Measurements from ENCODE around the gene PEAR1. TPM values are rescaled to one million over a fixed set of nuclear protein-coding genes. Genes with fewer than 3 reads are reported as not detected.

Gene PEAR1
- total RNA-seq, 1 donor from 2014 or later, result 9.9 TPM

- H3K36me3 Mint-ChIP-seq (ENCODE audit: low read depth), result peaks cover 2% of the 10 kb centered on the region
- no peaks in the 10 kb centered on the region for H3K9me3 Mint-ChIP-seq (ENCODE audit: low read depth)
- peaks cover 5% of the 10 kb centered on the region for H3K4me1 Mint-ChIP-seq (ENCODE audit: low read depth)
- TF ChIP-seq, protein P1, sequence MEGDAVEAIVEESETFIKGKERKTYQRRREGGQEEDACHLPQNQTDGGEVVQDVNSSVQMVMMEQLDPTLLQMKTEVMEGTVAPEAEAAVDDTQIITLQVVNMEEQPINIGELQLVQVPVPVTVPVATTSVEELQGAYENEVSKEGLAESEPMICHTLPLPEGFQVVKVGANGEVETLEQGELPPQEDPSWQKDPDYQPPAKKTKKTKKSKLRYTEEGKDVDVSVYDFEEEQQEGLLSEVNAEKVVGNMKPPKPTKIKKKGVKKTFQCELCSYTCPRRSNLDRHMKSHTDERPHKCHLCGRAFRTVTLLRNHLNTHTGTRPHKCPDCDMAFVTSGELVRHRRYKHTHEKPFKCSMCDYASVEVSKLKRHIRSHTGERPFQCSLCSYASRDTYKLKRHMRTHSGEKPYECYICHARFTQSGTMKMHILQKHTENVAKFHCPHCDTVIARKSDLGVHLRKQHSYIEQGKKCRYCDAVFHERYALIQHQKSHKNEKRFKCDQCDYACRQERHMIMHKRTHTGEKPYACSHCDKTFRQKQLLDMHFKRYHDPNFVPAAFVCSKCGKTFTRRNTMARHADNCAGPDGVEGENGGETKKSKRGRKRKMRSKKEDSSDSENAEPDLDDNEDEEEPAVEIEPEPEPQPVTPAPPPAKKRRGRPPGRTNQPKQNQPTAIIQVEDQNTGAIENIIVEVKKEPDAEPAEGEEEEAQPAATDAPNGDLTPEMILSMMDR (IDR thresholded peaks at IDR 0.05), result no peak
- no peak overlapping the region for H3K27ac Mint-ChIP-seq (ENCODE audit: unreplicated experiment)
- DNase-seq (ENCODE audit: low spot score), result no peak
- no peaks in the 10 kb centered on the region for H3K27me3 Mint-ChIP-seq (ENCODE audit: low read depth)
- no peak overlapping the region for H3K4me3 Mint-ChIP-seq (ENCODE audit: unreplicated experiment)
Measured at GRCh38 chr1:156908955-156909354, 15.4 kb downstream of the PEAR1 start.

GRCh38 chr1:156909671-156910070 is 16.2 kb downstream of the PEAR1 start:
- no peak overlapping the region for H3K27ac Mint-ChIP-seq (ENCODE audit: unreplicated experiment)
- TF ChIP-seq, protein P1 (IDR thresholded peaks at IDR 0.05), result no peak
- H3K27me3 Mint-ChIP-seq (ENCODE audit: low read depth), result no peaks in the 10 kb centered on the region
- peaks cover 6% of the 10 kb centered on the region for H3K36me3 Mint-ChIP-seq (ENCODE audit: low read depth)
- peaks cover 5% of the 10 kb centered on the region for H3K4me1 Mint-ChIP-seq (ENCODE audit: low read depth)
- no peak overlapping the region for H3K4me3 Mint-ChIP-seq (ENCODE audit: unreplicated experiment)
- no peaks in the 10 kb centered on the region for H3K9me3 Mint-ChIP-seq (ENCODE audit: low read depth)
- no peak for DNase-seq (ENCODE audit: low spot score)

DNA sequence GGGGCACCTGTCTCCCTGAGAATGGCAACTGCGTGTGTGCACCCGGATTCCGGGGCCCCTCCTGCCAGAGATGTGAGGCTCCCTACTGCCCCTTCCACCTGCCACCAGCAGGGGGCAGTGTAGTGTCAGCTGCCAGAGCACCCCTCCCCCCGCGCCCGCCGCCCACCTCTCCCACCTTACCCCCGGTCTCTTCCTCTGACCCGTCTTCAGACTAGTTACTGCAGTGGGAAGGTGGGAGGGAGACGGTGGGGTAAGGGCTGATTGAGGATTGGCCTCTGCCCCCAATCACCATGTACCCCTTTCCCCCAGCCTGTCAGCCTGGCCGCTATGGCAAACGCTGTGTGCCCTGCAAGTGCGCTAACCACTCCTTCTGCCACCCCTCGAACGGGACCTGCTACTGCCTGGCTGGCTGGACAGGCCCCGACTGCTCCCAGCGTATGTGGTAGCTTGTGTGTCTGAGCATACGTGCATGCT is 16.8 kb downstream of the PEAR1 start:
- TF ChIP-seq, protein P1 (IDR thresholded peaks at IDR 0.05), result peak; percentile 83
- no peak overlapping the region for H3K4me3 Mint-ChIP-seq (ENCODE audit: unreplicated experiment)
- no peaks in the 10 kb centered on the region for H3K27me3 Mint-ChIP-seq (ENCODE audit: low read depth)

DNA sequence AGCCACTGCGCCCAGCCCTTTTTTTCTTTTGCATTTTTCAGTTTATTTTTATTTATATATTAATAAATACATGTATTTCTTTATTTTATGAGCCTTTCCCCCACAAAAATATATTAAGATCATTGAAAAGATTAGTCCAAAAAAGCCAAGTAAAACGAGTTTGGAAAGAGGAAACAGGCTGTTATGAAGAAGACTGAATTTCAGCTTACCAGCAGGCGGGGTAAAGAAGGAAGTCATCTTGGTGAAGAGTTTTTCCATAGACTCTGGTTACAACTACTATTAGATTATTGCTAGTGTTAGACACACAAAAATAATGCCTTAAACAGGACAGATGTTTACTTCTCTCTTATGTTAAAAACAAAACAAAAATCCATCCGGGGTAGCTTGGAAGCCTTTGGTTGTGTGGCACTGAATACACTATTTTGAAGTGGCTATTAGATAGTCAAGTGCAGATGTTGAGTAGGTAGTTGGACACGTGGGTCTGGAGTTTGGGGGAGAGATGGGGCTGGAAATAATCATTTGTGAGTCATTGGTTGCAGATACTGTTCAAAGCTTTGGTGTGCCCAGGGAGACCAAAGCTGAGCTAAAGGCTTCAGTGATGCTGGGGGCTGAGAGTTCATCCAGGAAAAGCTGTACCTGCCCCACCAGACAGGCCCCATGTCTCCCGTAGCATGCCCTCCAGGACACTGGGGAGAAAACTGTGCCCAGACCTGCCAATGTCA is 18.2 kb downstream of the PEAR1 start:
- Mint-ChIP-seq H3K27ac (ENCODE audit: unreplicated experiment) (no peak overlapping the region), H3K27me3 (ENCODE audit: low read depth) (no peaks in the 10 kb centered on the region), H3K36me3 (ENCODE audit: low read depth) (peaks cover 14% of the 10 kb centered on the region), H3K4me3 (ENCODE audit: unreplicated experiment) (no peak overlapping the region), H3K4me1 (ENCODE audit: low read depth) (peaks cover 5% of the 10 kb centered on the region), H3K9me3 (ENCODE audit: low read depth) (no peaks in the 10 kb centered on the region)
- DNase-seq (ENCODE audit: low spot score), result no peak
- TF ChIP-seq, protein P1 (IDR thresholded peaks at IDR 0.05), result no peak

More for the DNA sequence above, 16.8 kb downstream of the PEAR1 start:
- Mint-ChIP-seq H3K4me1 (ENCODE audit: low read depth) (peaks cover 5% of the 10 kb centered on the region), H3K27ac (ENCODE audit: unreplicated experiment) (no peak overlapping the region), H3K9me3 (ENCODE audit: low read depth) (no peaks in the 10 kb centered on the region), H3K36me3 (ENCODE audit: low read depth) (peaks cover 9% of the 10 kb centered on the region)
- no peak for DNase-seq (ENCODE audit: low spot score)

DNA sequence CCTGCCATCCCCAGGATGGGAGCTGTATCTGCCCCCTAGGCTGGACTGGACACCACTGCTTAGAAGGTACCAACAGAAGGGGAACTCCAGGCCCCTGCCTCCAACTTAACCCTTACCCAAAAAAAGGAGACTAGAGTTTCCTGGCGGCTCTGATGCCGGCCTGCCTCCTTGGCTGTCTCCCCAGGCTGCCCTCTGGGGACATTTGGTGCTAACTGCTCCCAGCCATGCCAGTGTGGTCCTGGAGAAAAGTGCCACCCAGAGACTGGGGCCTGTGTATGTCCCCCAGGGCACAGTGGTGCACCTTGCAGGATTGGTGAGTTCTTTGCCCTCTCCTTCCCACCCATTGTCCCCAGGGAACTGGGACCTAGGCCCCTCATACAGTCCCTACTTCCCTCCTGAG is 18.8 kb downstream of the PEAR1 start:
- TF ChIP-seq, protein P1 (IDR thresholded peaks at IDR 0.05), result no peak
- H3K9me3 Mint-ChIP-seq (ENCODE audit: low read depth), result no peaks in the 10 kb centered on the region

More for the DNA sequence above, 18.8 kb downstream of the PEAR1 start:
- Mint-ChIP-seq H3K27ac (ENCODE audit: unreplicated experiment) (no peak overlapping the region), H3K4me3 (ENCODE audit: unreplicated experiment) (no peak overlapping the region), H3K4me1 (ENCODE audit: low read depth) (peaks cover under 1% of the 10 kb centered on the region), H3K27me3 (ENCODE audit: low read depth) (no peaks in the 10 kb centered on the region), H3K36me3 (ENCODE audit: low read depth) (peaks cover 14% of the 10 kb centered on the region)
- DNase-seq (ENCODE audit: low spot score), result peak; percentile 53
